CD14-positive monocyte (primary cell): ENCODE data around the gene CYP26C1. TPM values are rescaled to one million over a fixed set of nuclear protein-coding genes. Genes with fewer than 3 reads are reported as not detected.

Experiments
- DNase-seq, 3 donors: peaks; one replicate each; pipeline ENCODE4 v3.0.0-alpha.2; 2011 to 2022
- H2AFZ ChIP-seq: 2 replicates; pipeline ENCODE4 v1.6.0; 2012; ENCODE audit warnings: mild to moderate bottlenecking, low read depth, low read length, inconsistent platforms; ENCODE audit not compliant: insufficient read depth, poor library complexity, severe bottlenecking
- H3K27ac ChIP-seq, 2 donors: 1 replicate in 1 of 2; 2 replicates in 1 of 2; pipeline ENCODE4 v1.5.1; 2012 to 2013; ENCODE audit warnings: low read length in 2 of 2, control low read depth in 1 of 2, inconsistent platforms in 1 of 2, low read depth in 1 of 2, mild to moderate bottlenecking in 1 of 2
- H3K27me3 ChIP-seq, 2 donors: one replicate each; pipeline versions ENCODE4 v1.6.0 to v1.6.1; 2011 to 2013; ENCODE audit warnings: low read length in 2 of 2; ENCODE audit not compliant: control insufficient read depth in 2 of 2, insufficient read depth in 2 of 2
- H3K36me3 ChIP-seq, 2 donors: replicated peaks in 1 of 2; 1 replicate in 1 of 2; 2 replicates in 1 of 2; pipeline versions ENCODE4 v1.5.1 to v1.6.1; 2012 to 2013; ENCODE audit warnings: low read length in 2 of 2, control low read depth in 1 of 2, inconsistent platforms in 1 of 2, mild to moderate bottlenecking in 1 of 2; ENCODE audit not compliant: insufficient read depth in 2 of 2, control insufficient read depth in 1 of 2
- H3K4me1 ChIP-seq, 2 donors: 1 replicate in 1 of 2; 2 replicates in 1 of 2; pipeline versions ENCODE4 v1.5.1 to v1.6.1; 2012 to 2013; ENCODE audit warnings: low read length in 2 of 2, control low read depth in 1 of 2, inconsistent platforms in 1 of 2, mild to moderate bottlenecking in 1 of 2, moderate library complexity in 1 of 2; ENCODE audit not compliant: insufficient read depth in 2 of 2, control insufficient read depth in 1 of 2
- H3K4me2 ChIP-seq: replicated peaks from 2 replicates; pipeline ENCODE3; 2012; ENCODE audit warnings: low read length, moderate library complexity, mild to moderate bottlenecking; ENCODE audit not compliant: poor library complexity, severe bottlenecking; ENCODE audit errors: extremely low read depth
- H3K4me3 ChIP-seq, 3 experiments: fragments of 200-600 bp in 1 of 3; sonication (generic) in 1 of 3; replicated peaks in 1 of 3; 1 replicate in 2 of 3; 2 replicates in 1 of 3; pipeline ENCODE4 v1.5.1; 2011 to 2013; ENCODE audit warnings: low read length in 3 of 3, mild to moderate bottlenecking in 3 of 3, control low read depth in 2 of 3, low read depth in 2 of 3, inconsistent platforms in 1 of 3, moderate library complexity in 1 of 3
- H3K79me2 ChIP-seq: 2 replicates; pipeline ENCODE4 v1.6.0; 2012; ENCODE audit warnings: mild to moderate bottlenecking, control low read depth, inconsistent platforms, low read length, moderate library complexity; ENCODE audit not compliant: insufficient read depth
- H3K9ac ChIP-seq: 2 replicates; pipeline ENCODE4 v1.6.0; 2017; ENCODE audit warnings: low read length, mild to moderate bottlenecking; ENCODE audit not compliant: insufficient read depth, poor library complexity, severe bottlenecking
- H3K9me3 ChIP-seq, 2 donors: replicated peaks in 1 of 2; 1 replicate in 1 of 2; 2 replicates in 1 of 2; pipeline versions ENCODE4 v1.5.1 to v1.6.1; 2012 to 2013; ENCODE audit warnings: low read length in 2 of 2, control low read depth in 1 of 2; ENCODE audit not compliant: control insufficient read depth in 1 of 2, insufficient read depth in 1 of 2
- H4K20me1 ChIP-seq: 2 replicates; pipeline ENCODE4 v1.6.0; 2012; ENCODE audit warnings: mild to moderate bottlenecking, low read length, control low read depth, moderate library complexity; ENCODE audit not compliant: insufficient read depth
- H3K27ac Mint-ChIP-seq, 7 donors: one replicate each; pipeline ENCODE4 v1.8.0; 2020; ENCODE audit warnings: mild to moderate bottlenecking in 7 of 7, mixed read lengths in 7 of 7, moderate library complexity in 6 of 7, inconsistent platforms in 2 of 7
- H3K27me3 Mint-ChIP-seq, 3 donors: one replicate each; pipeline ENCODE4 v1.8.0; 2021 to 2022; ENCODE audit warnings: low read depth in 3 of 3, mild to moderate bottlenecking in 3 of 3, mixed read lengths in 3 of 3, moderate library complexity in 3 of 3, inconsistent platforms in 1 of 3
- H3K36me3 Mint-ChIP-seq, 2 donors: one replicate each; pipeline ENCODE4 v1.8.0; 2020; ENCODE audit warnings: mixed read lengths in 2 of 2, inconsistent platforms in 1 of 2, mild to moderate bottlenecking in 1 of 2
- H3K4me1 Mint-ChIP-seq: one replicate; pipeline ENCODE4 v1.8.0; 2020; ENCODE audit warnings: mild to moderate bottlenecking, mixed read lengths
- H3K4me3 Mint-ChIP-seq, 2 donors: one replicate each; pipeline ENCODE4 v1.8.0; 2020; ENCODE audit warnings: mild to moderate bottlenecking in 2 of 2, mixed read lengths in 2 of 2, moderate library complexity in 1 of 2
- H3K9me3 Mint-ChIP-seq, 7 donors: one replicate each; pipeline ENCODE4 v1.8.0; 2020 to 2022; ENCODE audit warnings: mixed read lengths in 7 of 7, mild to moderate bottlenecking in 6 of 7, moderate library complexity in 6 of 7, inconsistent platforms in 2 of 7
- CTCF ChIP-seq: fragments of 200-600 bp; IDR thresholded peaks from one replicate; pipeline ENCODE4 v1.8.0; 2022; ENCODE audit warnings: antibody characterized with exemption, mild to moderate bottlenecking
- WGBS: methylation state at CpG from one replicate; pipeline ENCODE4 v1.1.5; 2013; ENCODE audit warnings: missing lambda C conversion rate; ENCODE audit not compliant: insufficient coverage; 5-methylcytosine and 5-hydroxymethylcytosine counted together
- intact Hi-C, 2 donors: fragments of 100-400 bp; cut with micrococcal nuclease; formaldehyde crosslinking; loops; one replicate each; pipeline versions ENCODE4 v1.15.0 to v1.15.1; 2023
- polyA plus RNA-seq, 3 donors: library from polyadenylated mRNA; depleted of rRNA in 1 of 3; unstranded in 2 of 3; stranded (reverse) in 1 of 3; fragments of 300-500 nt in 2 of 3; fragments of >200 nt in 1 of 3; fragmentation: Illumina TruSeq in 2 of 3; gene quantifications; 1 replicate in 2 of 3; 2 replicates in 1 of 3; pipeline ENCODE4 v1.2.3, GENCODE V29; 2012 to 2021

The CYP26C1 gene
- polyA plus RNA-seq, 3 donors: not detected

- Mint-ChIP-seq H3K4me1 (no peaks in the 10 kb centered on the region), H3K27me3 (peaks cover 0 to 2% (median 0%) of the 10 kb centered on the region in 3 donors), H3K9me3 (peaks cover 0 to 6% (median 0%) of the 10 kb centered on the region in 7 donors), H3K36me3 (peaks cover 39 to 53% of the 10 kb centered on the region in 2 donors), H3K27ac (no peak overlapping the region), H3K4me3 (no peak overlapping the region)
- Histone ChIP-seq H3K4me3 (no peak overlapping the region), H3K79me2 (no peaks in the 10 kb centered on the region), H2AFZ (no peak overlapping the region), H3K9me3 (no peaks in the 10 kb centered on the region), H3K27ac (no peak overlapping the region), H3K4me1 (no peaks in the 10 kb centered on the region), H3K9ac (no peak overlapping the region), H4K20me1 (no peaks in the 10 kb centered on the region), H3K4me2 (no peak overlapping the region), H3K36me3 (peaks cover 13 to 34% of the 10 kb centered on the region in 2 donors), H3K27me3 (no peaks in the 10 kb centered on the region)
- TF ChIP-seq CTCF: no peak
- no peak for DNase-seq
- intact Hi-C loops: no loop called here
Observed at GRCh38 chr10:93027508-93027907, 33.1 kb upstream of the CYP26C1 start.

- Histone ChIP-seq H4K20me1 (no peaks in the 10 kb centered on the region), H3K4me3 (no peak overlapping the region), H3K9ac (no peak overlapping the region), H2AFZ (no peak overlapping the region), H3K27me3 (no peaks in the 10 kb centered on the region), H3K36me3 (peaks cover 13 to 34% of the 10 kb centered on the region in 2 donors), H3K9me3 (no peaks in the 10 kb centered on the region), H3K4me1 (no peaks in the 10 kb centered on the region), H3K27ac (no peak overlapping the region), H3K4me2 (no peak overlapping the region), H3K79me2 (no peaks in the 10 kb centered on the region)
- no peak for TF ChIP-seq CTCF
- WGBS: no CpG with 5 or more reads among the region's 2 CpGs
- Mint-ChIP-seq H3K27me3 (peaks cover 0 to 2% (median 0%) of the 10 kb centered on the region in 3 donors), H3K36me3 (peaks cover 39 to 53% of the 10 kb centered on the region in 2 donors), H3K4me1 (no peaks in the 10 kb centered on the region), H3K9me3 (peaks cover 0 to 6% (median 0%) of the 10 kb centered on the region in 7 donors), H3K27ac (no peak overlapping the region), H3K4me3 (no peak overlapping the region)
- no peak for DNase-seq
- intact Hi-C loops: no loop called here
Observed at GRCh38 chr10:93028883-93029282, 31.7 kb upstream of the CYP26C1 start.
